ENCODE measurements around the gene EMC1.
"Not testable (repeated sequence)": the region's sequence is repeated elsewhere in the genome, so short reads cannot be mapped to it uniquely, and the experiment has no call there.

EMC1 gene

GRCh38 chr1:19220080-19220846, 31.1 kb downstream of the EMC1 start:
- peaks cover 93% of the 10 kb centered on the region for H3K36me3 ChIP-seq (ENCODE audit: control insufficient read depth, low read length)
- 0 out of 2 replicates have a peak, but pooled peaks cover 3% of the 10 kb centered on the region for H3F3A ChIP-seq (ENCODE audit: control insufficient read depth, insufficient read depth)
- no peak overlapping the region for H3K4me3 ChIP-seq (ENCODE audit: low read length)
- peaks cover 22% of the 10 kb centered on the region for H3K79me2 ChIP-seq (ENCODE audit: control insufficient read depth, low read length)
- H3K9me3 ChIP-seq (ENCODE audit: control insufficient read depth, insufficient read depth, low read length), result no peaks in the 10 kb centered on the region
- TF ChIP-seq EZH2phosphoT487 (IDR thresholded peaks at IDR 0.05; ENCODE audit: borderline replicate concordance, low read length), result no peak
- TF ChIP-seq, protein P1, sequence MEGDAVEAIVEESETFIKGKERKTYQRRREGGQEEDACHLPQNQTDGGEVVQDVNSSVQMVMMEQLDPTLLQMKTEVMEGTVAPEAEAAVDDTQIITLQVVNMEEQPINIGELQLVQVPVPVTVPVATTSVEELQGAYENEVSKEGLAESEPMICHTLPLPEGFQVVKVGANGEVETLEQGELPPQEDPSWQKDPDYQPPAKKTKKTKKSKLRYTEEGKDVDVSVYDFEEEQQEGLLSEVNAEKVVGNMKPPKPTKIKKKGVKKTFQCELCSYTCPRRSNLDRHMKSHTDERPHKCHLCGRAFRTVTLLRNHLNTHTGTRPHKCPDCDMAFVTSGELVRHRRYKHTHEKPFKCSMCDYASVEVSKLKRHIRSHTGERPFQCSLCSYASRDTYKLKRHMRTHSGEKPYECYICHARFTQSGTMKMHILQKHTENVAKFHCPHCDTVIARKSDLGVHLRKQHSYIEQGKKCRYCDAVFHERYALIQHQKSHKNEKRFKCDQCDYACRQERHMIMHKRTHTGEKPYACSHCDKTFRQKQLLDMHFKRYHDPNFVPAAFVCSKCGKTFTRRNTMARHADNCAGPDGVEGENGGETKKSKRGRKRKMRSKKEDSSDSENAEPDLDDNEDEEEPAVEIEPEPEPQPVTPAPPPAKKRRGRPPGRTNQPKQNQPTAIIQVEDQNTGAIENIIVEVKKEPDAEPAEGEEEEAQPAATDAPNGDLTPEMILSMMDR (IDR thresholded peaks at IDR 0.05; ENCODE audit: low read depth, low read length, poor library complexity, severe bottlenecking), result no peak
- no peaks in the 10 kb centered on the region; the same call in 1 of the 2 replicates for H4K20me1 ChIP-seq (ENCODE audit: control insufficient read depth, insufficient read depth, low read depth, low read length)
- no peaks in the 10 kb centered on the region for H3K4me1 ChIP-seq (ENCODE audit: control insufficient read depth, low read length)
- H3K4me2 ChIP-seq (ENCODE audit: low read length), result no peak overlapping the region
- no peaks in the 10 kb centered on the region for H3K27me3 ChIP-seq (ENCODE audit: control insufficient read depth, low read length)
- H3K27ac ChIP-seq (ENCODE audit: low read depth, low read length), result no peak overlapping the region
- H3K9me2 ChIP-seq (replicated peaks; ENCODE audit: control insufficient read depth, low read length), result no peaks in the 10 kb centered on the region

GRCh38 chr1:19219451-19219850, 31.9 kb downstream of the EMC1 start:
- peaks cover 93% of the 10 kb centered on the region for H3K36me3 ChIP-seq (ENCODE audit: control insufficient read depth, low read length)
- H3K79me2 ChIP-seq (ENCODE audit: control insufficient read depth, low read length), result peaks cover 29% of the 10 kb centered on the region

GRCh38 chr1:19216585-19216984, 34.7 kb downstream of the EMC1 start:
- H3K79me2 ChIP-seq (ENCODE audit: control insufficient read depth, low read length), result peaks cover 58% of the 10 kb centered on the region

More at GRCh38 chr1:19219451-19219850, 31.9 kb downstream of the EMC1 start:
- H3K9me2 ChIP-seq (replicated peaks; ENCODE audit: control insufficient read depth, low read length), result no peaks in the 10 kb centered on the region
- H3F3A ChIP-seq (ENCODE audit: control insufficient read depth, insufficient read depth), result peaks cover 3% of the 10 kb centered on the region; the same call in 1 of the 2 replicates
- no peaks in the 10 kb centered on the region for H3K4me1 ChIP-seq (ENCODE audit: control insufficient read depth, low read length)
- H3K9me3 ChIP-seq (ENCODE audit: control insufficient read depth, insufficient read depth, low read length), result no peaks in the 10 kb centered on the region
- H3K27ac ChIP-seq (ENCODE audit: low read depth, low read length), result no peak overlapping the region
- no peaks in the 10 kb centered on the region for H3K27me3 ChIP-seq (ENCODE audit: control insufficient read depth, low read length)
- TF ChIP-seq EZH2phosphoT487 (IDR thresholded peaks at IDR 0.05; ENCODE audit: borderline replicate concordance, low read length), result no peak
- TF ChIP-seq, protein P1 (IDR thresholded peaks at IDR 0.05; ENCODE audit: low read depth, low read length, poor library complexity, severe bottlenecking), result no peak
- no peak overlapping the region for H3K4me3 ChIP-seq (ENCODE audit: low read length)
- H4K20me1 ChIP-seq (ENCODE audit: control insufficient read depth, insufficient read depth, low read depth, low read length), result no peaks in the 10 kb centered on the region; the same call in 1 of the 2 replicates
- no peak overlapping the region for H3K4me2 ChIP-seq (ENCODE audit: low read length)

DNA sequence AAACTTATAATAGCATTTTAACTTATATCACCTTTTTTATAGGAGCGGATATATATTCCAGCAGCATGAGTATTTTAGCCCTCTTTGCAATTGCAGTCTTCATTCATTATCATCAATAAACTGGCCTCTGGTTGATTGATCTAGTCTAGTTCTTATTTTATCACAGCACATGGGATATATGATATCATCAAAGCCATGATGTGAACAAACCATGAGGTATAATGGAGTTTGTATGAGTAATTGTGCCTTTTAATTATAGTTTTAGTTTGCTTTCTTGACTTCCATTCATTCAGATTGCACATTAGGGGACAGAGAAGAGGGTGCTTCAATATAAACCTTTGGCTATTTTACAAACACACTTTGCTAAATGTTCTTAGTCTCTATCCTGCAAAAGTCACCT, 37.7 kb downstream of the EMC1 start:
- Histone ChIP-seq H4K20me1 (ENCODE audit: control insufficient read depth, insufficient read depth, low read depth, low read length) (peaks cover 7% of the 10 kb centered on the region; the same call in 1 of the 2 replicates), H3F3A (ENCODE audit: control insufficient read depth, insufficient read depth) (peaks cover 4% of the 10 kb centered on the region; the same call in 1 of the 2 replicates), H3K36me3 (ENCODE audit: control insufficient read depth, low read length) (peaks cover 73% of the 10 kb centered on the region), H3K9me2 (replicated peaks; ENCODE audit: control insufficient read depth, low read length) (no peaks in the 10 kb centered on the region), H3K27ac (ENCODE audit: low read depth, low read length) (no peak overlapping the region), H3K4me3 (ENCODE audit: low read length) (no peak overlapping the region), H3K79me2 (ENCODE audit: control insufficient read depth, low read length) (peaks cover 82% of the 10 kb centered on the region), H3K27me3 (ENCODE audit: control insufficient read depth, low read length) (no peaks in the 10 kb centered on the region), H3K4me1 (ENCODE audit: control insufficient read depth, low read length) (peaks cover 29% of the 10 kb centered on the region), H3K4me2 (ENCODE audit: low read length) (peak overlapping the region; percentile 91; the same call in 1 of the 2 replicates), H3K9me3 (ENCODE audit: control insufficient read depth, insufficient read depth, low read length) (no peaks in the 10 kb centered on the region)
- no peak for TF ChIP-seq EZH2phosphoT487 (IDR thresholded peaks at IDR 0.05; ENCODE audit: borderline replicate concordance, low read length)
- TF ChIP-seq, protein P1 (IDR thresholded peaks at IDR 0.05; ENCODE audit: low read depth, low read length, poor library complexity, severe bottlenecking), result no peak

More at GRCh38 chr1:19216585-19216984, 34.7 kb downstream of the EMC1 start:
- H3F3A ChIP-seq (ENCODE audit: control insufficient read depth, insufficient read depth); H3K27ac ChIP-seq (ENCODE audit: low read depth, low read length); H3K9me3 ChIP-seq (ENCODE audit: control insufficient read depth, insufficient read depth, low read length); H3K4me3 ChIP-seq (ENCODE audit: low read length); H3K9me2 ChIP-seq (replicated peaks; ENCODE audit: control insufficient read depth, low read length); H4K20me1 ChIP-seq (ENCODE audit: control insufficient read depth, insufficient read depth, low read depth, low read length); H3K27me3 ChIP-seq (ENCODE audit: control insufficient read depth, low read length); H3K4me2 ChIP-seq (ENCODE audit: low read length): not testable (repeated sequence)
- peaks cover 90% of the 10 kb centered on the region for H3K36me3 ChIP-seq (ENCODE audit: control insufficient read depth, low read length)
- peaks cover 17% of the 10 kb centered on the region for H3K4me1 ChIP-seq (ENCODE audit: control insufficient read depth, low read length)

Measured in DOHH2 (cell line).